ENCODE measurements around the gene TFCP2.
"Not testable (repeated sequence)": the region's sequence is repeated elsewhere in the genome, so short reads cannot be mapped to it uniquely, and the experiment has no call there.

Gene TFCP2

GRCh38 chr12:51108136-51108535, 64.8 kb downstream of the TFCP2 start:
- Mint-ChIP-seq H3K27me3 (ENCODE audit: low read depth) (no peaks in the 10 kb centered on the region), H3K4me3 (no peak overlapping the region), H3K36me3 (ENCODE audit: low read depth) (peaks cover 46% of the 10 kb centered on the region), H3K27ac (no peak overlapping the region), H3K9me3 (no peaks in the 10 kb centered on the region), H3K4me1 (ENCODE audit: low read depth) (peaks cover 2% of the 10 kb centered on the region)
- no peak for DNase-seq (ENCODE audit: low spot score)

- peaks cover 57% of the 10 kb centered on the region for H3K36me3 Mint-ChIP-seq (ENCODE audit: low read depth)
Measured at GRCh38 chr12:51103977-51104376, 69.0 kb downstream of the TFCP2 start.

GRCh38 chr12:51098611-51099010, 74.3 kb downstream of the TFCP2 start:
- no peaks in the 10 kb centered on the region for H3K9me3 Mint-ChIP-seq
- no peaks in the 10 kb centered on the region for H3K4me1 Mint-ChIP-seq (ENCODE audit: low read depth)
- H3K27me3 Mint-ChIP-seq (ENCODE audit: low read depth) = no peaks in the 10 kb centered on the region
- peaks cover 60% of the 10 kb centered on the region for H3K36me3 Mint-ChIP-seq (ENCODE audit: low read depth)
- no peak overlapping the region for H3K27ac Mint-ChIP-seq
- no peak for DNase-seq (ENCODE audit: low spot score)
- H3K4me3 Mint-ChIP-seq = no peak overlapping the region

More at GRCh38 chr12:51103977-51104376, 69.0 kb downstream of the TFCP2 start:
- peak overlapping the region; percentile 9 for H3K27ac Mint-ChIP-seq
- H3K4me1 Mint-ChIP-seq (ENCODE audit: low read depth) = peaks cover 2% of the 10 kb centered on the region
- no peaks in the 10 kb centered on the region for H3K9me3 Mint-ChIP-seq
- H3K4me3 Mint-ChIP-seq = no peak overlapping the region
- H3K27me3 Mint-ChIP-seq (ENCODE audit: low read depth) = no peaks in the 10 kb centered on the region
- DNase-seq (ENCODE audit: low spot score) = peak; percentile 29

GRCh38 chr12:51090705-51091229, 82.2 kb downstream of the TFCP2 start:
- Mint-ChIP-seq H3K27ac (no peak overlapping the region), H3K4me1 (ENCODE audit: low read depth) (peaks cover 11% of the 10 kb centered on the region), H3K36me3 (ENCODE audit: low read depth) (peaks cover 32% of the 10 kb centered on the region), H3K9me3 (no peaks in the 10 kb centered on the region), H3K27me3 (ENCODE audit: low read depth) (no peaks in the 10 kb centered on the region), H3K4me3 (no peak overlapping the region)
- no peak for DNase-seq (ENCODE audit: low spot score)

- DNase-seq (ENCODE audit: low spot score) = peak; percentile 25
- Mint-ChIP-seq H3K27ac (peak overlapping the region; percentile 38), H3K4me3 (no peak overlapping the region), H3K27me3 (ENCODE audit: low read depth) (no peaks in the 10 kb centered on the region), H3K36me3 (ENCODE audit: low read depth) (peaks cover 16% of the 10 kb centered on the region), H3K4me1 (ENCODE audit: low read depth) (peaks cover 17% of the 10 kb centered on the region), H3K9me3 (no peaks in the 10 kb centered on the region)
Measured at GRCh38 chr12:51087818-51088217, 85.1 kb downstream of the TFCP2 start.

- Mint-ChIP-seq H3K27ac (no peak overlapping the region), H3K4me3 (no peak overlapping the region), H3K9me3 (no peaks in the 10 kb centered on the region), H3K27me3 (ENCODE audit: low read depth) (no peaks in the 10 kb centered on the region), H3K4me1 (ENCODE audit: low read depth) (peaks cover 26% of the 10 kb centered on the region), H3K36me3 (ENCODE audit: low read depth) (peaks cover 17% of the 10 kb centered on the region)
- DNase-seq (ENCODE audit: low spot score) = no peak
Measured at GRCh38 chr12:51086933-51087332, 86.0 kb downstream of the TFCP2 start.

- no peaks in the 10 kb centered on the region for H3K27me3 Mint-ChIP-seq (ENCODE audit: low read depth)
- no peaks in the 10 kb centered on the region for H3K9me3 Mint-ChIP-seq
- H3K4me3 Mint-ChIP-seq = no peak overlapping the region
- peaks cover 16% of the 10 kb centered on the region for H3K36me3 Mint-ChIP-seq (ENCODE audit: low read depth)
- peaks cover 33% of the 10 kb centered on the region for H3K4me1 Mint-ChIP-seq (ENCODE audit: low read depth)
- no peak for DNase-seq (ENCODE audit: low spot score)
- H3K27ac Mint-ChIP-seq = no peak overlapping the region
Measured at GRCh38 chr12:51085757-51086156, 87.2 kb downstream of the TFCP2 start.

- Mint-ChIP-seq H3K27me3 (ENCODE audit: low read depth) (no peaks in the 10 kb centered on the region), H3K4me1 (ENCODE audit: low read depth) (peaks cover 36% of the 10 kb centered on the region), H3K9me3 (no peaks in the 10 kb centered on the region), H3K27ac (peak within 1 kb of the TSS; percentile 92), H3K4me3 (peak within 1 kb of the TSS; percentile 97), H3K36me3 (ENCODE audit: low read depth) (peaks cover 18% of the 10 kb centered on the region)
- peak; percentile 95 for DNase-seq (ENCODE audit: low spot score)
Measured at GRCh38 chr12:51083126-51083833, 89.7 kb downstream of the TFCP2 start, which contains the start of gene CSRNP2. Gene CSRNP2 (minus strand): TSS chr12:51083596. CDS start chr12:51076561, 7,035 bp downstream.

- peak overlapping the region; percentile 92 for H3K27ac Mint-ChIP-seq
- no peaks in the 10 kb centered on the region for H3K9me3 Mint-ChIP-seq
- no peaks in the 10 kb centered on the region for H3K27me3 Mint-ChIP-seq (ENCODE audit: low read depth)
- H3K4me1 Mint-ChIP-seq (ENCODE audit: low read depth) = peaks cover 39% of the 10 kb centered on the region
- DNase-seq (ENCODE audit: low spot score) = peak; percentile 28
- H3K4me3 Mint-ChIP-seq = peak overlapping the region; percentile 97
- H3K36me3 Mint-ChIP-seq (ENCODE audit: low read depth) = peaks cover 15% of the 10 kb centered on the region
Measured at GRCh38 chr12:51082561-51083125, 90.3 kb downstream of the TFCP2 start.

GRCh38 chr12:51081421-51081820, 91.5 kb downstream of the TFCP2 start:
- Mint-ChIP-seq H3K36me3 (ENCODE audit: low read depth) (peaks cover 13% of the 10 kb centered on the region), H3K27ac (no peak overlapping the region)
- no peak for DNase-seq (ENCODE audit: low spot score)

GRCh38 chr12:51080136-51080535, 92.8 kb downstream of the TFCP2 start:
- DNase-seq (ENCODE audit: low spot score) = no peak
- H3K4me3 Mint-ChIP-seq = no peak overlapping the region
- peaks cover 51% of the 10 kb centered on the region for H3K4me1 Mint-ChIP-seq (ENCODE audit: low read depth)
- H3K9me3 Mint-ChIP-seq = no peaks in the 10 kb centered on the region
- peaks cover 13% of the 10 kb centered on the region for H3K36me3 Mint-ChIP-seq (ENCODE audit: low read depth)
- H3K27me3 Mint-ChIP-seq (ENCODE audit: low read depth) = no peaks in the 10 kb centered on the region
- no peak overlapping the region for H3K27ac Mint-ChIP-seq

More at GRCh38 chr12:51081421-51081820, 91.5 kb downstream of the TFCP2 start:
- Mint-ChIP-seq H3K4me3 (peak overlapping the region; percentile 8), H3K4me1 (ENCODE audit: low read depth) (peaks cover 45% of the 10 kb centered on the region), H3K9me3 (no peaks in the 10 kb centered on the region), H3K27me3 (ENCODE audit: low read depth) (no peaks in the 10 kb centered on the region)

- H3K27me3 Mint-ChIP-seq (ENCODE audit: low read depth); H3K9me3 Mint-ChIP-seq; DNase-seq (ENCODE audit: low spot score); H3K4me3 Mint-ChIP-seq; H3K27ac Mint-ChIP-seq: not testable (repeated sequence)
- Mint-ChIP-seq H3K4me1 (ENCODE audit: low read depth) (peaks cover 50% of the 10 kb centered on the region), H3K36me3 (ENCODE audit: low read depth) (peaks cover 15% of the 10 kb centered on the region)
Measured at GRCh38 chr12:51078866-51079265, 94.1 kb downstream of the TFCP2 start.

- not testable (repeated sequence) for H3K4me3 Mint-ChIP-seq; H3K9me3 Mint-ChIP-seq; DNase-seq (ENCODE audit: low spot score); H3K27me3 Mint-ChIP-seq (ENCODE audit: low read depth); H3K27ac Mint-ChIP-seq
- Mint-ChIP-seq H3K36me3 (ENCODE audit: low read depth) (peaks cover 14% of the 10 kb centered on the region), H3K4me1 (ENCODE audit: low read depth) (peaks cover 47% of the 10 kb centered on the region)
Measured at GRCh38 chr12:51078346-51078745, 94.6 kb downstream of the TFCP2 start.

- Mint-ChIP-seq H3K27ac (no peak overlapping the region), H3K4me1 (ENCODE audit: low read depth) (peaks cover 47% of the 10 kb centered on the region), H3K27me3 (ENCODE audit: low read depth) (no peaks in the 10 kb centered on the region), H3K4me3 (no peak overlapping the region), H3K36me3 (ENCODE audit: low read depth) (peaks cover 14% of the 10 kb centered on the region), H3K9me3 (no peaks in the 10 kb centered on the region)
- DNase-seq (ENCODE audit: low spot score) = no peak
Measured at GRCh38 chr12:51077930-51078329, 95.0 kb downstream of the TFCP2 start.
